Neural cell (in vitro differentiated cells): ENCODE results near the gene NDUFB3. TPM values are rescaled to one million over a fixed set of nuclear protein-coding genes. Genes with fewer than 3 reads are reported as not detected.

ENCODE experiments used
- H2AFZ ChIP-seq: fragments of 200-600, 300-800 bp; sonication (generic), shearing (Covaris generic); 2 replicates; pipeline ENCODE4 v1.6.0; 2014; ENCODE audit warnings: low read depth, mild to moderate bottlenecking, antibody characterized with exemption, low read length, moderate library complexity
- H3F3A ChIP-seq: fragments of 200-600 bp; shearing (Covaris generic); 2 replicates; pipeline ENCODE4 v1.6.1; 2016; ENCODE audit warnings: mild to moderate bottlenecking, moderate library complexity, mixed read lengths, antibody characterized with exemption, low read length; ENCODE audit not compliant: insufficient read depth, poor library complexity, severe bottlenecking
- H3K27ac ChIP-seq: fragments of 200-600, 300-800 bp; sonication (generic), shearing (Covaris generic); 2 replicates; pipeline ENCODE4 v1.5.1; 2014; ENCODE audit warnings: mild to moderate bottlenecking, low read length, moderate library complexity
- H3K27me3 ChIP-seq: fragments of 300-800, 200-600 bp; sonication (generic), shearing (Covaris generic); 2 replicates; pipeline ENCODE4 v1.6.0; 2014; ENCODE audit warnings: mild to moderate bottlenecking, low read depth, low read length, moderate library complexity; ENCODE audit not compliant: insufficient read depth
- H3K36me3 ChIP-seq: fragments of 300-800, 200-600 bp; sonication (generic), shearing (Covaris generic); 2 replicates; pipeline ENCODE4 v1.5.1; 2014; ENCODE audit warnings: mild to moderate bottlenecking, antibody characterized with exemption, low read length, moderate library complexity; ENCODE audit not compliant: insufficient read depth
- H3K4me2 ChIP-seq: fragments of 300-800, 200-600 bp; sonication (generic), shearing (Covaris generic); 2 replicates; pipeline ENCODE4 v1.6.0; 2014; ENCODE audit warnings: mild to moderate bottlenecking, low read length
- H3K4me3 ChIP-seq: fragments of 300-800, 200-600 bp; sonication (generic), shearing (Covaris generic); 2 replicates; pipeline ENCODE4 v1.5.1; 2014; ENCODE audit warnings: mild to moderate bottlenecking, low read length, moderate library complexity
- H3K79me2 ChIP-seq: fragments of 200-600 bp; shearing (Covaris generic); replicated peaks from 2 replicates; pipeline ENCODE4 v1.6.0; 2014; ENCODE audit warnings: mild to moderate bottlenecking, low read length, moderate library complexity; ENCODE audit not compliant: insufficient read depth
- H3K9ac ChIP-seq: fragments of 300-800, 200-600 bp; sonication (generic), shearing (Covaris generic); 2 replicates; pipeline ENCODE4 v1.6.1; 2016; ENCODE audit warnings: mild to moderate bottlenecking, low read length, mixed read lengths
- H3K9me2 ChIP-seq: fragments of 200-600 bp; shearing (Covaris generic); 2 replicates; pipeline ENCODE4 v1.6.1; 2016; ENCODE audit warnings: mild to moderate bottlenecking, low read length, mixed read lengths; ENCODE audit not compliant: insufficient read depth
- H3K9me3 ChIP-seq: fragments of 200-600, 300-800 bp; sonication (generic), shearing (Covaris generic); 2 replicates; pipeline ENCODE4 v1.6.1; 2016; ENCODE audit warnings: mild to moderate bottlenecking, mixed run types, low read length, moderate library complexity, mixed read lengths
- H4K20me1 ChIP-seq: fragments of 200-600 bp; shearing (Covaris generic); 2 replicates; pipeline ENCODE4 v1.6.1; 2016; ENCODE audit warnings: mild to moderate bottlenecking, mixed run types; ENCODE audit not compliant: insufficient read depth
- CTCF ChIP-seq: fragments of 450-650 bp; IDR thresholded peaks from 2 replicates; pipeline ENCODE4 v1.5.1; 2014; ENCODE audit warnings: antibody characterized with exemption, mild to moderate bottlenecking, moderate library complexity; ENCODE audit not compliant: poor library complexity, severe bottlenecking
- EP300 ChIP-seq: fragments of 450-650 bp; conservative IDR thresholded peaks from 2 replicates; pipeline ENCODE4 v1.6.1; 2014; ENCODE audit warnings: antibody characterized with exemption, mild to moderate bottlenecking, moderate library complexity; ENCODE audit not compliant: poor library complexity, severe bottlenecking
- EZH2 ChIP-seq: fragments of 200-600, 300-800 bp; shearing (Covaris generic), sonication (generic); IDR thresholded peaks from 2 replicates; pipeline ENCODE4 v1.6.1; 2014; ENCODE audit warnings: antibody characterized with exemption, low read length, borderline replicate concordance, mild to moderate bottlenecking; ENCODE audit not compliant: insufficient read depth, poor library complexity, severe bottlenecking
- MXI1 ChIP-seq: fragments of 450-650 bp; conservative IDR thresholded peaks from 2 replicates; pipeline ENCODE4 v1.6.1; 2014; ENCODE audit warnings: antibody characterized with exemption, mild to moderate bottlenecking; ENCODE audit not compliant: poor library complexity, severe bottlenecking
- POLR2AphosphoS5 ChIP-seq: IDR thresholded peaks from 2 replicates; pipeline ENCODE4 v1.6.1; 2012
- RAD21 ChIP-seq: fragments of 450-650 bp; conservative IDR thresholded peaks from 2 replicates; pipeline ENCODE4 v1.6.1; 2014; ENCODE audit warnings: antibody characterized with exemption, mild to moderate bottlenecking, moderate library complexity
- REST ChIP-seq: IDR thresholded peaks from 2 replicates; pipeline ENCODE4 v1.6.1; 2012; ENCODE audit warnings: borderline replicate concordance
- SMC3 ChIP-seq: fragments of 450-650 bp; conservative IDR thresholded peaks from 2 replicates; pipeline ENCODE4 v1.6.1; 2014; ENCODE audit warnings: antibody characterized with exemption, mild to moderate bottlenecking, moderate library complexity; ENCODE audit not compliant: poor library complexity
- TAF1 ChIP-seq: IDR thresholded peaks from 2 replicates; pipeline ENCODE4 v1.6.1; 2012; ENCODE audit warnings: low read depth
- polyA plus RNA-seq: library from polyadenylated mRNA; depleted of rRNA; stranded (reverse); fragments of >200 nt; gene quantifications from 2 replicates; pipeline ENCODE4 v1.2.3, GENCODE V29; 2014

NDUFB3 gene
- polyA plus RNA-seq, 1 donor from 2014 or later: 154 TPM

GRCh38 chr2:201046881-201047280 lies 24.9 kb upstream of the NDUFB3 start:
- Histone ChIP-seq H3K9ac (no peak overlapping the region), H3K36me3 (peaks cover 4% of the 10 kb centered on the region), H3K79me2 (peaks cover 23% of the 10 kb centered on the region), H3K9me3 (no peaks in the 10 kb centered on the region), H3K4me3 (no peak overlapping the region), H3F3A (no peaks in the 10 kb centered on the region), H3K9me2 (no peaks in the 10 kb centered on the region), H2AFZ (no peak overlapping the region), H4K20me1 (no peaks in the 10 kb centered on the region), H3K27me3 (no peaks in the 10 kb centered on the region), H3K27ac (no peak overlapping the region), H3K4me2 (no peak overlapping the region)
- TF ChIP-seq MXI1: no peak
- TF ChIP-seq RAD21: no peak
- TF ChIP-seq EZH2: no peak
- TF ChIP-seq SMC3: no peak
- TF ChIP-seq EP300: no peak
- TF ChIP-seq CTCF: no peak
- TF ChIP-seq REST: no peak
- no peak for TF ChIP-seq POLR2AphosphoS5
- no peak for TF ChIP-seq TAF1

GRCh38 chr2:201049455-201049854 lies 22.3 kb upstream of the NDUFB3 start:
- Histone ChIP-seq H3K27me3 (no peaks in the 10 kb centered on the region), H3K9me3 (no peaks in the 10 kb centered on the region), H3F3A (no peaks in the 10 kb centered on the region), H3K36me3 (peaks cover 4% of the 10 kb centered on the region), H2AFZ (no peak overlapping the region), H3K79me2 (peaks cover 24% of the 10 kb centered on the region), H4K20me1 (no peaks in the 10 kb centered on the region), H3K27ac (no peak overlapping the region), H3K4me3 (no peak overlapping the region), H3K9ac (no peak overlapping the region), H3K4me2 (no peak overlapping the region), H3K9me2 (no peaks in the 10 kb centered on the region)
- no peak for TF ChIP-seq EZH2
- no peak for TF ChIP-seq REST
- no peak for TF ChIP-seq SMC3
- no peak for TF ChIP-seq EP300
- no peak for TF ChIP-seq RAD21
- TF ChIP-seq TAF1: no peak
- no peak for TF ChIP-seq MXI1
- no peak for TF ChIP-seq CTCF
- no peak for TF ChIP-seq POLR2AphosphoS5
